GM12892 (cell line): Measurements from ENCODE around the gene SORCS2.

Source experiments
- POLR2A ChIP-seq: IDR thresholded peaks from 2 replicates; pipeline ENCODE4 v1.6.1; 2011; ENCODE audit warnings: low read depth, low read length, control low read depth
- TAF1 ChIP-seq: IDR thresholded peaks from 2 replicates; pipeline ENCODE4 v1.6.1; 2011; ENCODE audit warnings: low read depth, mild to moderate bottlenecking, control low read depth, low read length, borderline replicate concordance

- TF ChIP-seq TAF1 = no peak
- TF ChIP-seq POLR2A = no peak
Measured at GRCh38 chr4:7351014-7351413, 158.7 kb downstream of the SORCS2 start.
